ENCODE data around the gene NCAM1.

The NCAM1 gene

GRCh38 chr11:113019711-113020110 is 58.5 kb downstream of the NCAM1 start:
- TF ChIP-seq, protein P1, sequence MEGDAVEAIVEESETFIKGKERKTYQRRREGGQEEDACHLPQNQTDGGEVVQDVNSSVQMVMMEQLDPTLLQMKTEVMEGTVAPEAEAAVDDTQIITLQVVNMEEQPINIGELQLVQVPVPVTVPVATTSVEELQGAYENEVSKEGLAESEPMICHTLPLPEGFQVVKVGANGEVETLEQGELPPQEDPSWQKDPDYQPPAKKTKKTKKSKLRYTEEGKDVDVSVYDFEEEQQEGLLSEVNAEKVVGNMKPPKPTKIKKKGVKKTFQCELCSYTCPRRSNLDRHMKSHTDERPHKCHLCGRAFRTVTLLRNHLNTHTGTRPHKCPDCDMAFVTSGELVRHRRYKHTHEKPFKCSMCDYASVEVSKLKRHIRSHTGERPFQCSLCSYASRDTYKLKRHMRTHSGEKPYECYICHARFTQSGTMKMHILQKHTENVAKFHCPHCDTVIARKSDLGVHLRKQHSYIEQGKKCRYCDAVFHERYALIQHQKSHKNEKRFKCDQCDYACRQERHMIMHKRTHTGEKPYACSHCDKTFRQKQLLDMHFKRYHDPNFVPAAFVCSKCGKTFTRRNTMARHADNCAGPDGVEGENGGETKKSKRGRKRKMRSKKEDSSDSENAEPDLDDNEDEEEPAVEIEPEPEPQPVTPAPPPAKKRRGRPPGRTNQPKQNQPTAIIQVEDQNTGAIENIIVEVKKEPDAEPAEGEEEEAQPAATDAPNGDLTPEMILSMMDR (IDR thresholded peaks at IDR 0.05; ENCODE audit: low read depth, low read length), result no peak
- H3K27ac ChIP-seq, result no peak overlapping the region
- no peaks in the 10 kb centered on the region for H3K9me3 ChIP-seq (ENCODE audit: severe bottlenecking)
- no peak overlapping the region for H3K4me3 ChIP-seq (ENCODE audit: low read depth, low read length)
- no peaks in the 10 kb centered on the region for H3K27me3 ChIP-seq (ENCODE audit: insufficient read depth, low read depth, severe bottlenecking)
- no peaks in the 10 kb centered on the region for H3K36me3 ChIP-seq
- DNase-seq, result no peak

GRCh38 chr11:113021111-113021510 is 59.9 kb downstream of the NCAM1 start:
- H3K27me3 ChIP-seq (ENCODE audit: insufficient read depth, low read depth, severe bottlenecking), result no peaks in the 10 kb centered on the region
- no peak overlapping the region for H3K4me3 ChIP-seq (ENCODE audit: low read depth, low read length)
- no peak overlapping the region for H3K27ac ChIP-seq
- no peaks in the 10 kb centered on the region for H3K36me3 ChIP-seq
- TF ChIP-seq, protein P1 (IDR thresholded peaks at IDR 0.05; ENCODE audit: low read depth, low read length), result no peak
- no peak for DNase-seq
- H3K9me3 ChIP-seq (ENCODE audit: severe bottlenecking), result no peaks in the 10 kb centered on the region

DNA sequence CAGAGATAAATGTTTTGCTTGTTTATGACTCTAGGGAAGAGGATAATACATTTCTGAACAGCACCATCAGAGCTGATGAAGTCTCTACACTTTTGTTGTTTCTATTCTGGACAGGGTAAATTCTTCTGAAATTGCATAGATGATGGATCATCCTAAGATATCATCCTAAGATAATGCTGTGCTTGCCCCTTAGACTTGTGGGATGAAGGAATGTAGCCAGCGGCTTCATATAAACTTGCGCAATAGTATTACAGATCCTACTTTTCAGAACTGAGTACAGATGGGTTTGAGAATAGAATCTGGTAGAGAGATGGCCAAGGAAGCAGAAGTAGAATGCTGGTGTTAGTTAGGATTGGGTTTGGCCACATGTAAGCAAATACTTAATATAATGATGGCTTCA is 61.0 kb downstream of the NCAM1 start:
- no peak for DNase-seq
- H3K36me3 ChIP-seq, result no peaks in the 10 kb centered on the region

GRCh38 chr11:113023228-113023627 is 62.0 kb downstream of the NCAM1 start:
- no peak overlapping the region for H3K27ac ChIP-seq
- no peaks in the 10 kb centered on the region for H3K9me3 ChIP-seq (ENCODE audit: severe bottlenecking)
- H3K36me3 ChIP-seq, result no peaks in the 10 kb centered on the region
- TF ChIP-seq, protein P1 (IDR thresholded peaks at IDR 0.05; ENCODE audit: low read depth, low read length), result no peak
- no peak overlapping the region for H3K4me3 ChIP-seq (ENCODE audit: low read depth, low read length)
- no peaks in the 10 kb centered on the region for H3K27me3 ChIP-seq (ENCODE audit: insufficient read depth, low read depth, severe bottlenecking)
- no peak for DNase-seq

More for the DNA sequence above, 61.0 kb downstream of the NCAM1 start:
- H3K27ac ChIP-seq, result no peak overlapping the region
- H3K4me3 ChIP-seq (ENCODE audit: low read depth, low read length), result no peak overlapping the region
- TF ChIP-seq, protein P1 (IDR thresholded peaks at IDR 0.05; ENCODE audit: low read depth, low read length), result no peak
- H3K27me3 ChIP-seq (ENCODE audit: insufficient read depth, low read depth, severe bottlenecking), result no peaks in the 10 kb centered on the region
- H3K9me3 ChIP-seq (ENCODE audit: severe bottlenecking), result no peaks in the 10 kb centered on the region

- H3K27ac ChIP-seq, result no peak overlapping the region
- no peak for DNase-seq
- H3K36me3 ChIP-seq, result no peaks in the 10 kb centered on the region
- TF ChIP-seq, protein P1 (IDR thresholded peaks at IDR 0.05; ENCODE audit: low read depth, low read length), result no peak
- H3K9me3 ChIP-seq (ENCODE audit: severe bottlenecking), result no peaks in the 10 kb centered on the region
- H3K27me3 ChIP-seq (ENCODE audit: insufficient read depth, low read depth, severe bottlenecking), result no peaks in the 10 kb centered on the region
- no peak overlapping the region for H3K4me3 ChIP-seq (ENCODE audit: low read depth, low read length)
Observed at GRCh38 chr11:113023986-113024385, 62.8 kb downstream of the NCAM1 start.

GRCh38 chr11:113026778-113027177 is 65.6 kb downstream of the NCAM1 start:
- no peak overlapping the region for H3K27ac ChIP-seq
- H3K27me3 ChIP-seq (ENCODE audit: insufficient read depth, low read depth, severe bottlenecking), result no peaks in the 10 kb centered on the region

More at GRCh38 chr11:113026778-113027177, 65.6 kb downstream of the NCAM1 start:
- TF ChIP-seq, protein P1 (IDR thresholded peaks at IDR 0.05; ENCODE audit: low read depth, low read length), result no peak
- no peaks in the 10 kb centered on the region for H3K36me3 ChIP-seq
- H3K9me3 ChIP-seq (ENCODE audit: severe bottlenecking), result no peaks in the 10 kb centered on the region
- DNase-seq, result no peak
- H3K4me3 ChIP-seq (ENCODE audit: low read depth, low read length), result no peak overlapping the region

Measured in WERI-Rb-1 (cell line).